Central memory CD4-positive, alpha-beta T cell (primary cell): ENCODE data around the gene VAT1L.
"Not testable (repeated sequence)": the region's sequence is repeated elsewhere in the genome, so short reads cannot be mapped to it uniquely, and the experiment has no call there.

Experiments used
- DNase-seq: peaks from one replicate; pipeline ENCODE4 v3.0.0; 2022

The VAT1L gene

DNA sequence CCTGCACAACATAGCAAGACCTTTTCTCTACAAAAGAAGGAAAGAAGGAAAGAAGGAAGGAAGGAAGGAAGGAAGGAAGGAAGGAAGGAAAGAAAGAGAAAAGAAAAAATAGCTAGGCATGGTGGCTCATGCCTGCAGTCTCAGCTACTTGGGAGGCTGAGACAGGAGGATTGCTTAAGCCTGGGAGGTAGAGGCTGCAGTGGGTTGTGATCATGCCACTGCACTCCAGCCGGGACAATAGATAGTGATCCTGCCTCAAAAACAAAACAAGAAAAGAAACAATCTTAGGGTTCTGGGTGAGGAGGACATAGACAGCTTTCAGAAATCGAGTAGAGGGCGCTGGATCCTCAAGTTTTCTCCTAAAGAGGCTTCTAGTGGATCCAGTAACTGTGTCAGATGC lies 174.3 kb downstream of the VAT1L start:
- no peak for DNase-seq

DNA sequence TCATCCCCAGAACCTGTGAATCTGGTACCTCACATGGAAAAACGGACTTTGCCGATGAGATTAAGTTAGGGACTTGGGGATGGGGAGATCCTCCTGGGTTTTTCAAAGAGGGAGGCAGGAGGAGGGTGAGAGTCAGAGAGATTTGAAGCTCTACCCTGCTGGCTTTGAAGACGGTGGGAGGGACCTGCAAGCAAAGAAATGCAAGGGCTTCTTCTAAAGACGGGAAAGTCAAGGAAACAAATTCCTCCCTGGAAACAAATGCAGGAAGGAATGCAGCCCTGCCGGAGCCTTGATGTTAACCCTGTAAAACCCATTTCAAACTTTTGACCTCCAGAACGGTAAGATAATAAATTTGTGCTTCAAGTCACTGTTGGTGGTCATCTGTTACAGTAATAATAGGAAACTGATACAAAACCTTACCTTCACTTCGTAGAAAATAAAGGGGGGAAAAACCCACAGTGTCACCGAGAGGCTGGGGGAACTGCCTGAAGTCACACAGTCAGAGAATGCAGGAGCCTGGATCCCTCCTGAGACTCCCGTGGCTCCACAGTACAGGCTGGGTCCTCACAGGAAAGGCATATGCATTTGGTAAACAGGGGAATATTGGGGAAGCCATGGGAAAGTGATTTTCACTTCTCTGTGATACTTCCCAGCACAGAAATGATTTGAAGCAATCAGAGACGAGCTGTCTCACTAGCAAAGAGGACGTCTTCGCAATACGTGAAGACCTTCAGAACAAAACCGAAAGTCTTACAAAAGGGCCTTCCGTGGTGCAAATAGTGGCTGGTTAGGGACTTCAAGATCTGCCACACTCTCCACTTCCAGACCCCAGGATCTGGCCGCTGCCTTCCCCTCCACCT lies 175.1 kb downstream of the VAT1L start:
- no peak for DNase-seq

DNA sequence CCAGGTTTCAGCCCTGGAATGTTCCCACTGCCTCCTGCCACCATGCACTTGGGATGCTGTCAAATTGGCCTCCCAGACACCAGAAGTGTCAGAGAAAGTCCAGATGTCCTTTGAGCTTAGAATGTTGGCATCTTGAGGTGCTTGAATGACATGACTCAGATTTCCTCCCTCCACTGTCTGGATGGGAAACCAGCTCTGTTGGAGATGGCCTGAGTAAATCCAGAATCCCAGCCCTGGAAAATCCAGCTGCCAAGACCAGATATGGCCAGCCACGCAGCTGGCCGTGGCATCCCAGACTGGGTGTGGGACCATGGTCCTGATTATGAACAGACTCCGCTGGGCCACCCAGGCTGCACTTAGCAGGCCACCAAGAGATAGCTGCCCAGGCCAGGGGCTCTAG lies 177.0 kb downstream of the VAT1L start:
- no peak for DNase-seq

GRCh38 chr16:77967054-77967904 lies 178.9 kb downstream of the VAT1L start:
- no peak for DNase-seq

- no peak for DNase-seq
These were observed 181.5 kb downstream of the VAT1L start for GRCh38 chr16:77969861-77970260.

DNA sequence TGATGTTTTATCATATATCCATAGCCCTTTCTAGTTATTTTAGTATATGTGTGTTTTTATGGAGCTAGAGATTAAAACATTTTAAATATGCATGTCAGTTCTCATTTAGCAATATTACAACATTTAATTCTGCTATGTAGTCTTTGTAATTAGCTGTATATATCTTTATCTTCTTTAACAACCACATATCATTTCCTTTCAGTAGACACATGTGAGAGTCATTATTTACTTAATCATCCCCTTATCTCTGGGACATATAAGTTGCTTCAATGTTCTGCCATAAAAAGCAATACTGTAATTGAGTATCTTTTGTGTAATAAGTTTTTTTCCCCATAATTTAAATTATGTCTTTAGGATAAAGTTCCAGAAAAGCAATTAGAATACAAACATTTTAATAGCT lies 182.0 kb downstream of the VAT1L start:
- no peak for DNase-seq

GRCh38 chr16:77971306-77972061 lies 183.1 kb downstream of the VAT1L start:
- peak; percentile 32 for DNase-seq

GRCh38 chr16:77972062-77972392 lies 183.7 kb downstream of the VAT1L start:
- no peak for DNase-seq

DNA sequence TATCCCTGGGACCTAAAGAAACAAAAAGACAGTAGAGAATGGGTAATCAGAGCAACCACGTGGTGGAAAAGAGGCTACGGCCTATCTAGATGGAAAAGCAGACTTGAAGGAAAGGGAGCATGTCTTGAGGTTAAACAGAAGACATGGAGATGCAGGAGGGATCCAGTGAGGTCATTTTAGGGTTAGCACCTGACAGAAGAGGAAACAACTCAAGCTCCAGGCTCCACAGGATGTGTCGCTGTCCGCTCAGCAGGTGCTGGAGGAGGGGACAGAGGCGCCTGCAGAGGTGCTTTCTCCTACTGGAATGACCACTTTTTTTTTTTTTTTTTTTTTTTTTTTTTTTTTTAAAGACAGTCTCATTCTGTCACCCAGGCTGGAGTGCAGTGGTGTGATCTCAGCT lies 186.5 kb downstream of the VAT1L start:
- no peak for DNase-seq

DNA sequence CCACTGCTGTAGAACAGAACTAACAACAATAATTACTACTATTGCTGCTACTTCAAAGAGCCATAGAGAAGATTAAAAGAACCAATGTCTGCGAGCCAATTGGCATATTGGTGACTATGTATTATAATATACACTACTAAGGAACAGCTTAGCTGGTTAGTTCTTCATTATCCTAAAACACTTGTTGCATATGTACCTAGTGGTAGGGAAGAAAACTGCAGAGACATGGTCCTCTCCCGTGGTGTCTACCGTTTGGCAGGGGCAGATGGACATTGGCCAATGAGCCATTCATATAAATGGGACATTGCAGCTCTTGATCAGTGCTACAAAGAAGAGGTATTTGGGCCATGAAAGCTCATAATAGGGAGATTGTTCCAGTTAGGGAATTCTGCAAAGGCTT lies 187.6 kb downstream of the VAT1L start:
- no peak for DNase-seq

DNA sequence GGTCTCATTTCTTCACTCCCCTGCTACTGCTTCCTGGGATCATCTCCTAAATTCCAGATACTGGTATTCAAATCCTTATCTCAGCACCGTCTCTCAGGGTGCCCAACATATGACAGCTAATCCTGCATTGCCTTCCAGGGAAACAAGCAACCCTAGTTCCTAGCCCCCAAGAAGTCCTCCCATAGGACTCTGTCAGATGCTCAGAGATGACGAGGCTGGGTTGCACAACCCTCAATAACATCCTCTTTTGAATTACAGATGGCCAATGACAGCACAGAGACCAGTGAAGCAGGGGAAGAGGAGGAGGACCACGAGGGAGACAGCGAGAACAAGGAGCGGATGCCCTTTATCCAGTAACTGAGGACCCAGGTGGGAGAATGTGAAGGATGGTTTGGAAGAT lies 189.0 kb downstream of the VAT1L start:
- no peak for DNase-seq

DNA sequence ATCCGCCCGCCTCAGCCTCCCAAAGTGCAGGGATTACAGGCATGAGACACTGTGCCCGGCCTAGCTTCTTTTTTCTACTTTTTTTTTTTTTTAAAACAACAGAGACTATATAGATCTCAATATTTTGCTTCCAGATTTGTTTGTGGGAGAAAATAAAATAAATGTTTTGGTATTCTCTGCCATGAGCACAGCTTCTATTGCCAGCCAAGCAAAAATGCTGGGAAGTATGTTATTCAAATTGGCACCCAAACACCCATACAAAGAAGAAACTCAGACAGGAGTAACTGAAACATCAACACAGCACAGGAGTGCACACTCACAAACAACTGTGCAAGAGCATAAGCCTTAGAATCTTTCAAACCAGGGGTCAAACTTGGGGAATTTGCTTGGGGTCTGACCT lies 196.7 kb downstream of the VAT1L start:
- DNase-seq, result no peak

DNA sequence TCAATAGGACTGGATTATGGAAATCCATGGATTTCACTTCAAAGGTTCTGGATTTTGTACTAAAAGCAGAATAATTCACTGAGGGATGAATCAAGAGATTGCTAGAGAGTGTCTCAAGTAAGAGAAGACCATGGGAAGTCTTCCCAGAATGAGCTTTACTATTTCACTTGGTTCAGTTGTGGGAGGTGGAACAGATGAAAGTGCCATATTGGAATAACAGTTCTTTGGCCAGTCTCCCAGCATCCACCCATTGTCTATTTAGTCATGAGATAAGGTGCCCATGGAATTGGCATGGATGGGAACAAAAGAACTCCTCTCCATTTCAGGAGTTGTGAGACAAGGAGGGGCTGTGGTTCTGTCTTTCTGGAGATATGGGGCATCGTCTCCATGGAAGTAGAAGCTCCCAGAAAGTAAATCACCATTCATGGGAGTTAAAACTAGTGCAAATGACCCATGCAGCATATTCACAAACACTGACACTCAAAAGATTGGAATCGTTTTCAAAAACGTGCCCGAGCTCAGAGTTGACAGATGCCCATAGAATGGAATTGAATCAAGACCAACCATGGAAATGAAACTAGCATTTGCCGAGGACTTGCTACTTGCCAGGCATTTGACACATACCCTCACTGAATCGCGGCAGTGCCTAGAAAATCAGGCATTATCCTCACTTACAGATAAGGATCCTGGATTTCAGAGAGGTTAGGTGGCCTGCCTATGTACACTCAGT lies 197.8 kb downstream of the VAT1L start:
- no peak for DNase-seq

DNA sequence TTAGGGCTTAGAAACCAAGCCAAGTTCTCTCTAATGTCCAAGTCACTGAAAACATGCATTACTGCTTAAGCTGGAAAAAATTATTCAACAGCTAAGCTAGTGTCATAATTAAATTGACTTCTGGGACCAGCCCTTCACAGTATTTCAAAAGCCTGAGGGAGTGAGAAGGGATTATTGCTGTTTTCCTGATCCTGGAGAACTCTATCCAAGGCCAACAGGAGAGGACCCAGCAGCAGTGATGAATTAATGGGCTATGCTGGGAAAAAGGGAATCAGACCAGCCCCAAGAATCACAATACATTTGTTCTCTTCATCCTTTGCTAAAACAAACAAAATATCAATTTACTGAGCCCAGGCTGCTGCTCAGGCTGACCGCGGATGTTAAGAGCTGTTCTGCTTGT lies 199.4 kb downstream of the VAT1L start:
- no peak for DNase-seq

DNA sequence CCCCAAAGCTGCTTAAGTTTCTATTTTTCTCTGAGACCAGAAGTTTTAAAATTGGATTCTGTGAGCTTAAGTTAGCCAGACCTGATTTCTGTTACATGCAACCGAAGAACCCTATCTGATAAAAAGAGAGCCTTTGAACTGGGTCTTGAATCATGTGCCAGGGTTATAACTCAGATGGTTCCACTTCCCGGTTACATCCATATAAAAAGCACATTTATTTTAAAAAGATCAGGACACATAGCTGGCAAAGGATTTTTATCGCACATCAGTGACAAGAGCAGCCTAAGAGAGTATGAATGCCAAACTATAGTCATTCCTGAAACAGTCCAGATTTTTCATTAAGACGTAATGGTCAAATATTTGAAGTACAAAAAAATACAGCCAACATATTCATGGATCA lies 201.5 kb downstream of the VAT1L start:
- DNase-seq, result no peak

DNA sequence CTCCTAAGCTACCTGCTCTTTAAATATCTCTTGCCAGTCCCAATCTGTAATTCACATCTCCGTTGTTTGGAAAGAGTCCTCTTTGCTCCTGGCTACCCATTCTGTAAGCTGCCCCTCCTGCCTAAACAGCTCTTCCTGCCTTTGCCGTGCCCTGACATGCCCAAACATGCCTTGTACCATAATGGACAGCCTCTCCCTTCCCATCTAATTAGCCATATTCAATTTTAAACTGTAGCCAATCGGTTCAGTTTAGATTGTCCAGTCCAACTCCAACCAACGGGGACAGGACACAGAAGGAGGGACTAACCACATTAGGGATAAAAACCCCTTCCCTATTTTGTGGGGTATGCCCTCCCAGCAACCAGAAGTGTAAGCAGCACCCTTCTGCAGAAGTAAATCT lies 203.3 kb downstream of the VAT1L start:
- DNase-seq, result no peak

GRCh38 chr16:77992381-77992780 lies 204.0 kb downstream of the VAT1L start:
- not testable (repeated sequence) for DNase-seq

DNA sequence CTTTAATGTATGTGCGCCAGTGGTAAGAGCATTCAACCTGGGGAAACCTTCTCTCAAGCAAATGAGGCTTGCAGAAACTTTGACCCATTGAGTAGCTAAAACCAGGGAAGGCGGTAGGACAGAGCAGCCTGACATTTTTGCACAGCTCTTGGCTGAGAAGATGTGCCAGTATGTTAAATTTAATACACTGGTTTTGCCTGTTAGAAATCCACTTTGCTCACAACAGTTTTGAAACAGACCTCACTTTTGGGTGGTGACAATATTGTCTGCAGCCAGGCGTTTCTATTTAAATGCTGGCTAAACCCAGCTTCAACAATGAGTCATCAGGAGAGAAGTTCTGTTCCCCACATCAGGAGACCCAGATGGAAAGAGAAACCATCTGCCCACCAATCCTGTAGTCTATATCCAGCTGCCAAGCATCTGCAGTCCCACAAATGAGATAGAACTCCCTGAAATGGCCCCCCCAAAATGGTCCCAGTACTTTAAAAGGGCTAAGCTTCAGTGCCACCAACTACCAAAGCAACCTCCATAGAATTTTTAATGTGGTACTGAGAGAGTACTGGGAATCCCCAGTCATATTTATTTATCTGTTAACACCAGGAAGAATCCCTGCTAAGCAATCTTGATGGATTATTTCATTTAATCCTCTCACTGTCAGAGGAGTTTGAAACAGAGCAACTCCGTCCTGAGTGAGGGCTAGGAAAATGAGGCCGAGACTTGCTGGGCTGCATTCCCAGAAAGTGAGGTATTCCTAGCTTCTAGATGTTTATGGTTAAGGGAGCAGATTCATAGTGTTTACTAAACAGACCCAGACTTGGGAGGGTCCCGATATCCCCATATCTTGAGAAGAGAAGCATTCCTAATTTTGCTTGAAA lies 205.0 kb downstream of the VAT1L start:
- DNase-seq, result no peak

GRCh38 chr16:77995843-77996455 lies 207.6 kb downstream of the VAT1L start:
- no peak for DNase-seq

- no peak for DNase-seq
These were observed 210.1 kb downstream of the VAT1L start for GRCh38 chr16:77998350-77999023.
